AG09309 (cell line): ENCODE results near the gene FAM171A2.

Experiments
- DNase-seq: peaks from one replicate; pipeline ENCODE4 v3.0.0-alpha.2; 2010; ENCODE audit warnings: low read depth
- H3K4me3 ChIP-seq: 2 replicates; pipeline ENCODE4 v1.5.1; 2011; ENCODE audit warnings: mild to moderate bottlenecking, low read depth, low read length, moderate library complexity; ENCODE audit not compliant: control insufficient read depth
- TF ChIP-seq, protein P1 (sequence below): IDR thresholded peaks from 2 replicates; pipeline ENCODE4 v1.5.1; 2011; ENCODE audit warnings: mild to moderate bottlenecking, low read depth, low read length, inconsistent platforms; ENCODE audit not compliant: insufficient read depth, control insufficient read depth; ENCODE audit errors: missing control alignments

Gene FAM171A2

DNA sequence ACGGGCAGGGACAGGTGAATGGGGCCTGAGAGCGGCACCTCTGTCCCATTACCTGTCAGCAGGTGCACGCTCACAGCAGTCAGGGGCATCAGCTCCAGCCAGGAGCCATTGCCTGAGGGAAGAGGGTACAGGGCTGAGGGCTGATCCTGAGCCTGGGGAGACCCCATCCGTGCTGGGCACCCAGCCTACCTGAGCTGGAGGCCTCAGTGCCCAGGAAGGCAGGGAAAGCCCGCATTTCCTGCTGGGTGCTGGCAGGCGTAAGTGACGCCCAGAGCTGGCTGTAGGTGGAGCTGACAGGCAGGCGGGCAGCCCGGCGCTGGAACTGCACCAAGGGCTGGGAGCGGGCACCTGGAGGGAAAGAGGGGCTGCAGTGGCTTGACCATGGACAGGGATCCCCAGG lies 7.4 kb downstream of the FAM171A2 start:
- no peak overlapping the region for H3K4me3 ChIP-seq
- TF ChIP-seq, protein P1, sequence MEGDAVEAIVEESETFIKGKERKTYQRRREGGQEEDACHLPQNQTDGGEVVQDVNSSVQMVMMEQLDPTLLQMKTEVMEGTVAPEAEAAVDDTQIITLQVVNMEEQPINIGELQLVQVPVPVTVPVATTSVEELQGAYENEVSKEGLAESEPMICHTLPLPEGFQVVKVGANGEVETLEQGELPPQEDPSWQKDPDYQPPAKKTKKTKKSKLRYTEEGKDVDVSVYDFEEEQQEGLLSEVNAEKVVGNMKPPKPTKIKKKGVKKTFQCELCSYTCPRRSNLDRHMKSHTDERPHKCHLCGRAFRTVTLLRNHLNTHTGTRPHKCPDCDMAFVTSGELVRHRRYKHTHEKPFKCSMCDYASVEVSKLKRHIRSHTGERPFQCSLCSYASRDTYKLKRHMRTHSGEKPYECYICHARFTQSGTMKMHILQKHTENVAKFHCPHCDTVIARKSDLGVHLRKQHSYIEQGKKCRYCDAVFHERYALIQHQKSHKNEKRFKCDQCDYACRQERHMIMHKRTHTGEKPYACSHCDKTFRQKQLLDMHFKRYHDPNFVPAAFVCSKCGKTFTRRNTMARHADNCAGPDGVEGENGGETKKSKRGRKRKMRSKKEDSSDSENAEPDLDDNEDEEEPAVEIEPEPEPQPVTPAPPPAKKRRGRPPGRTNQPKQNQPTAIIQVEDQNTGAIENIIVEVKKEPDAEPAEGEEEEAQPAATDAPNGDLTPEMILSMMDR: no peak
- DNase-seq: no peak

DNA sequence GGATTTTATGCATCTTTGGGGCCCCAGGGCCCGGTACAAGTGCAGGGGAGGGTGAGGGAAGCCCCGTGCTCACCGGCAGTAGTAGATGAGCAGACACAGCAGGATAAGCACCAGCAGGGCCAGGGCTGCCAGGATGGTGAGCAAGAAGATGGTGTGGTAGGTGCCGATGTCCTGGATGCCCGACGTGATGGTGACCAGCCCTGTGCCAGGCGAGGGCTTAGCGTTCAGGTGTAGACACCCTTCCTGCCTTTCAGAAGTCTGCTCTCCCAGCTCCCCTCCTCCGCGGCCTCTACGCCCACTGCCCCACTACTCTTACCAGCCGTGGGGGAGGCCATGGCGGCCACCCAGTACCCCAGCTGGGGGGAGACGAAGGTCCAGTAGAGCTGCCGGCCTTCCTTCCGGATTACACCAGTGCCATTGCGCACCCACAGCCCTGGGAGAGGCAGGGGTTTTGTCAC lies 8.0 kb downstream of the FAM171A2 start:
- H3K4me3 ChIP-seq: no peak overlapping the region
- DNase-seq: no peak
- TF ChIP-seq, protein P1: no peak

DNA sequence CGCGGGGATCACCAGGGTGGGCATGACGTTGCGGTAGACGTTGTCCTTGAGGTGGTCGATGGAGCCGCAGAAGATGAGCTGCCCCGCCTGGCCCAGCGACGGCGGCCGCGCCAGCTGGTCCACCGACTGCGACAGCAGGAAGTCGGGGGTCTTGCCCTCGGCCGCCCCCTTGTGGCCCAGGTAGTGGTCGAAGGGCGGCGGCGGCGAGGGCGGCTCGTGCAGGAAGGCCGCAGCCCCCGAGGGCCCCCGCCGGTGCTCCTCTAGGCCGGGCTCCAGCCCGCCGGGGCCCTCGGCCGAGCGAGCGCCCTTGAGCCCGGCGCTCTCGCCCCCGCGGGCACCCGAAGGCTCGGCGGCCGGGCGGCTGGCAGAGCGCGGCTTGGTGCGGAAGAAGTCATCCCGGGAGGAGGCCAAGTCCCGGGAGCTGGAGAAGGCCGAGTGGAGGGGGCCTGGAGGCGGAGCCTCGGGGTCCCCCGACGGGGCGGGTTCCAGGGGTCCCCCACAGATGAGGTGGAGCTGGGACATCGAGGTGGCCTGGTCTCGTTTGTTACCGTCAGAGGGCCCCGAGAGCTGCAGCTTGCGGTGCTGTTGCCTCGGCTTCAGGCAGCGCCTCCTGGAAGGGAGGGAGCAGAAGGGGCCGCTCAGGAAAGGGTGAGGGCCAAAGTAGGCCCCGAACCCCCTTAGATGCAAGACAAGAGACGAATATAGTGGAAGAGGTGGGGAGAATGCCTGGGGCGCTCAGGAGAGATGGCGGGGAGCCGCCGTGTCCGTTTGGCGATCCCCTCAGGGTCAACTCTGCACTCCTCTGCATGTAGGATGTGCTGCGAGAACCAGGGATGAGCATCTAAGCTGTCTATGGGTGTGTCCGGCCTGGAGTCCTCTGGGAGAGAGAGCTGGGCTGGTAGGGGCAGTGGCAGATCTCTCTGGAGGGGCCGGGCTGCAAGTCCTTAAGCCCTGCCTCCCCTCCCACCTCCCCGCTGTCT lies 8.8 kb downstream of the FAM171A2 start:
- TF ChIP-seq, protein P1: no peak
- no peak for DNase-seq
- no peak overlapping the region for H3K4me3 ChIP-seq

DNA sequence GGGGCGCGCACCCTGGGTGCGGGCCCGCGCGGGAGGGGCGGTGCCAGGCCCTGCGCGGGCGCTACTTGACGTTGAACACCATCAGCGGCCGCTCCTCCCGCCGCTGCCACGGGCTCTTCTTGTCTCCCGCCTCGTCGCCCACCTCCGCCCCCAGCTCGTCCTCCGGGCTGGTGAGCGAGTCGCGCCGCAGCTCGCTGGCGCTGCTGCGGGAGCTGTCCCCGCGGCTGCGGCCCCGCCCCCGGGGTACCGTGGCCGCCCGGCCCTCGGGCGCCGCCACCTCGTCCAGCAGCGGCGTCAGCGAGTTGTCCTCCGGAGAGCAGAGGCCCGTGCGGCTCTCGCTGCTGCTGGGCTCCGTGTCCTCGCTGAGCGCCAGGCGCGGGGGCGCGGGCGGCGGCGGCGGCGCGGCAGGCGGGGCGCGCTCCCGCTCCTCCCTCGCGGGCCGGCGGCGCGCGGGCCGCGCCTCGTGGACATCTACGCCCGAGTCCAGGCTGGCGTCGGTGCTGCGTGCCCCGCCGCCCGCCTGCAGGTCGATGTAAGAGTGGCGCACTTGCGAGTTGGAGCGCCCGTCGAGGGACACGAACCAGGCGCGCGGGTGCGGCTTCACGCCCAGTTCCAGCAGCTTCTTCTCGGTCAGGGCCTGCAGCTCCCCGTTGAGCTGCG lies 9.9 kb downstream of the FAM171A2 start:
- H3K4me3 ChIP-seq: no peak overlapping the region
- no peak for DNase-seq
- TF ChIP-seq, protein P1: no peak

DNA sequence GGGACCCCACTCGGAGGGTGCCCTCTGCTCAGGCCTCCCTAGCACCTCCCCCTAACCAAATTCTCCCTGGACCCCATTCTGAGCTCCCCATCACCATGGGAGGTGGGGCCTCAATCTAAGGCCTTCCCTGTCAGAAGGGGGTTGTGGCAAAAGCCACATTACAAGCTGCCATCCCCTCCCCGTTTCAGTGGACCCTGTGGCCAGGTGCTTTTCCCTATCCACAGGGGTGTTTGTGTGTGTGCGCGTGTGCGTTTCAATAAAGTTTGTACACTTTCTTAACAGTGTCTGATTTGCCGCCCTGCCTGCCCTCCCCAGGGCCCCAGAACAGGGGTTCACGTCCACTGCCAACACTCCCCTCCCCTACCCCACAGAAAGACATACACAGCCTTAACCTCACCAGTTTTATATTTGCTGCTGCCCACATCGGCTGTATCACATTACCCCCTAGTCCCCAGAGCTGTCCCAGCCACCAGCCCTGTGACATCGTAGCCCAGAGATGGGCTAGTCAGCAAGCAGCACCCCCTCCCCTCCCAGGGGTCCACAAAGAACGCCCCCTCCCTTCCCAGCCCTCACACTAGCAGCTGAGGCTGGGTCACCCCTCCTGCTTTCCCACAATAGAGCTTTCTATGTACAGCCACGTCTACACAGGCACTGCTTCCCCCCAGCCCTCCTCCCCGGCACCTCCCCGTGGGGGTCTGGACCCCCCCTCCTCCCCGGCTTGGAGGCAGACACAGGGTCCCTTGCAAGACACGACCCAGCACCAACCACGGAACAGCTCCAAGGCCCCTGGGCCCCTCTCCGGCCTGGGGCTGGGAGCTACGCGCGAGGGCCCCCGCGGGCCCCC lies 10.6 kb downstream of the FAM171A2 start:
- DNase-seq: no peak
- H3K4me3 ChIP-seq: no peak overlapping the region
- TF ChIP-seq, protein P1: no peak
